WTC11 (cell line): ENCODE data around the gene CISTR. TPM values are rescaled to one million over a fixed set of nuclear protein-coding genes. Genes with fewer than 3 reads are reported as not detected.

Experiments used
- ATAC-seq: fragments of 200-7000 bp; cut with Tn5 transposase; 2 replicates; pipeline ENCODE4 v1.10.0; 2021; ENCODE audit warnings: mild to moderate bottlenecking, moderate library complexity
- CTCF ChIA-PET: fragments of 300-600 bp; sonication (Branson Sonifier 250); formaldehyde crosslinking; loops from one replicate; lab custom pipeline; 2021; ENCODE audit warnings: antibody characterized with exemption; lab: Charles Lee
- POLR2A ChIA-PET: fragments of 350-600 bp; sonication (Branson Sonifier 250); formaldehyde crosslinking; loops from one replicate; lab custom pipeline; 2021; ENCODE audit warnings: antibody characterized with exemption; lab: Charles Lee
- DNase-seq: peaks from one replicate; pipeline ENCODE4 v3.0.0; 2021; ENCODE audit warnings: low spot score
- H3K27ac Mint-ChIP-seq: 2 replicates; pipeline ENCODE4 v1.8.0; 2021; ENCODE audit warnings: mixed read lengths
- H3K27me3 Mint-ChIP-seq: 2 replicates; pipeline ENCODE4 v1.8.0; 2021; ENCODE audit warnings: low read depth, mild to moderate bottlenecking, moderate library complexity, mixed read lengths
- H3K36me3 Mint-ChIP-seq: 2 replicates; pipeline ENCODE4 v1.8.0; 2021; ENCODE audit warnings: mixed read lengths
- H3K4me1 Mint-ChIP-seq: 2 replicates; pipeline ENCODE4 v1.8.0; 2022; ENCODE audit warnings: mixed read lengths
- H3K4me3 Mint-ChIP-seq: 2 replicates; pipeline ENCODE4 v1.8.0; 2021; ENCODE audit warnings: mild to moderate bottlenecking, moderate library complexity, mixed read lengths
- H3K9me3 Mint-ChIP-seq: 2 replicates; pipeline ENCODE4 v1.8.0; 2021; ENCODE audit warnings: mixed read lengths
- ATF1 ChIP-seq: sonication (generic); formaldehyde crosslinking; IDR thresholded peaks from 2 replicates; pipeline ENCODE4 v1.8.1; 2023; ENCODE audit warnings: mild to moderate bottlenecking, moderate library complexity, missing genetic modification reagents
- ATF6 ChIP-seq: sonication (generic); formaldehyde crosslinking; IDR thresholded peaks from 2 replicates; pipeline ENCODE4 v1.8.1; 2023; ENCODE audit warnings: mild to moderate bottlenecking, missing genetic modification reagents
- CBFB ChIP-seq: sonication (generic); formaldehyde crosslinking; IDR thresholded peaks from 2 replicates; pipeline ENCODE4 v1.8.1; 2022; ENCODE audit warnings: mild to moderate bottlenecking, low read depth, missing genetic modification reagents
- CREB1 ChIP-seq: sonication (generic); formaldehyde crosslinking; IDR thresholded peaks from 2 replicates; pipeline ENCODE4 v1.8.0; 2023; ENCODE audit warnings: mild to moderate bottlenecking, missing genetic modification reagents
- E2F5 ChIP-seq: sonication (generic); formaldehyde crosslinking; IDR thresholded peaks from 2 replicates; pipeline ENCODE4 v1.8.1; 2022; ENCODE audit warnings: mild to moderate bottlenecking, moderate library complexity, missing genetic modification reagents
- ELF4 ChIP-seq: sonication (generic); formaldehyde crosslinking; IDR thresholded peaks from 2 replicates; pipeline ENCODE4 v1.8.1; 2022; ENCODE audit warnings: low read depth, mild to moderate bottlenecking, moderate library complexity, missing genetic modification reagents
- EMX1 ChIP-seq: fragments of 250-450 bp; sonication (Bioruptor Pico); IDR thresholded peaks from 2 replicates; pipeline ENCODE4 v1.8.0; 2021; ENCODE audit warnings: mild to moderate bottlenecking
- KAT7 ChIP-seq: sonication (generic); formaldehyde crosslinking; IDR thresholded peaks from 2 replicates; pipeline ENCODE4 v1.8.1; 2023; ENCODE audit warnings: missing genetic modification reagents, mild to moderate bottlenecking, borderline replicate concordance
- MAX ChIP-seq: sonication (generic); formaldehyde crosslinking; IDR thresholded peaks from 2 replicates; pipeline ENCODE4 v1.8.0; 2022; ENCODE audit warnings: mild to moderate bottlenecking, missing genetic modification reagents
- NFYB ChIP-seq: sonication (generic); formaldehyde crosslinking; conservative IDR thresholded peaks from 2 replicates; pipeline ENCODE4 v1.8.0; 2022; ENCODE audit warnings: low read depth, missing genetic modification reagents
- NR2C2 ChIP-seq: sonication (generic); formaldehyde crosslinking; IDR thresholded peaks from 2 replicates; pipeline ENCODE4 v1.8.0; 2022; ENCODE audit warnings: mild to moderate bottlenecking, missing genetic modification reagents
- PRRX2 ChIP-seq: fragments of 250-450 bp; sonication (Bioruptor Pico); IDR thresholded peaks from 2 replicates; pipeline ENCODE4 v1.8.0; 2021; ENCODE audit warnings: mild to moderate bottlenecking
- RORB ChIP-seq: fragments of 250-450 bp; sonication (Bioruptor Pico); IDR thresholded peaks from 2 replicates; pipeline ENCODE4 v1.9.0; 2021; ENCODE audit warnings: mild to moderate bottlenecking
- ZNF121 ChIP-seq: sonication (generic); formaldehyde crosslinking; IDR thresholded peaks from 2 replicates; pipeline ENCODE4 v1.8.0; 2023; ENCODE audit warnings: missing genetic modification reagents
- ZNF416 ChIP-seq: fragments of 250-450 bp; sonication (Bioruptor Pico); IDR thresholded peaks from 2 replicates; pipeline ENCODE4 v1.9.0; 2021; ENCODE audit warnings: mild to moderate bottlenecking, inconsistent platforms
- total RNA-seq: library from RNA; stranded (reverse); gene quantifications from 3 replicates; pipeline ENCODE4 v1.2.3, GENCODE V29; 2021
- TF ChIP-seq, protein P1 (sequence below): fragments of 250-450 bp; sonication (Bioruptor Pico); IDR thresholded peaks from 2 replicates; pipeline ENCODE4 v1.9.0; 2021; ENCODE audit warnings: mild to moderate bottlenecking, borderline replicate concordance
- TF ChIP-seq, protein P2 (sequence below): sonication (generic); formaldehyde crosslinking; conservative IDR thresholded peaks from 2 replicates; pipeline ENCODE4 v1.8.1; 2022; ENCODE audit warnings: mild to moderate bottlenecking, missing genetic modification reagents

Gene CISTR
- total RNA-seq, 1 experiment from 2014 or later = 0.81 TPM

- TF ChIP-seq RORB (CRISPR knock-in tag) = no peak
- no peak for TF ChIP-seq PRRX2 (CRISPR knock-in tag)
- TF ChIP-seq, protein P1, sequence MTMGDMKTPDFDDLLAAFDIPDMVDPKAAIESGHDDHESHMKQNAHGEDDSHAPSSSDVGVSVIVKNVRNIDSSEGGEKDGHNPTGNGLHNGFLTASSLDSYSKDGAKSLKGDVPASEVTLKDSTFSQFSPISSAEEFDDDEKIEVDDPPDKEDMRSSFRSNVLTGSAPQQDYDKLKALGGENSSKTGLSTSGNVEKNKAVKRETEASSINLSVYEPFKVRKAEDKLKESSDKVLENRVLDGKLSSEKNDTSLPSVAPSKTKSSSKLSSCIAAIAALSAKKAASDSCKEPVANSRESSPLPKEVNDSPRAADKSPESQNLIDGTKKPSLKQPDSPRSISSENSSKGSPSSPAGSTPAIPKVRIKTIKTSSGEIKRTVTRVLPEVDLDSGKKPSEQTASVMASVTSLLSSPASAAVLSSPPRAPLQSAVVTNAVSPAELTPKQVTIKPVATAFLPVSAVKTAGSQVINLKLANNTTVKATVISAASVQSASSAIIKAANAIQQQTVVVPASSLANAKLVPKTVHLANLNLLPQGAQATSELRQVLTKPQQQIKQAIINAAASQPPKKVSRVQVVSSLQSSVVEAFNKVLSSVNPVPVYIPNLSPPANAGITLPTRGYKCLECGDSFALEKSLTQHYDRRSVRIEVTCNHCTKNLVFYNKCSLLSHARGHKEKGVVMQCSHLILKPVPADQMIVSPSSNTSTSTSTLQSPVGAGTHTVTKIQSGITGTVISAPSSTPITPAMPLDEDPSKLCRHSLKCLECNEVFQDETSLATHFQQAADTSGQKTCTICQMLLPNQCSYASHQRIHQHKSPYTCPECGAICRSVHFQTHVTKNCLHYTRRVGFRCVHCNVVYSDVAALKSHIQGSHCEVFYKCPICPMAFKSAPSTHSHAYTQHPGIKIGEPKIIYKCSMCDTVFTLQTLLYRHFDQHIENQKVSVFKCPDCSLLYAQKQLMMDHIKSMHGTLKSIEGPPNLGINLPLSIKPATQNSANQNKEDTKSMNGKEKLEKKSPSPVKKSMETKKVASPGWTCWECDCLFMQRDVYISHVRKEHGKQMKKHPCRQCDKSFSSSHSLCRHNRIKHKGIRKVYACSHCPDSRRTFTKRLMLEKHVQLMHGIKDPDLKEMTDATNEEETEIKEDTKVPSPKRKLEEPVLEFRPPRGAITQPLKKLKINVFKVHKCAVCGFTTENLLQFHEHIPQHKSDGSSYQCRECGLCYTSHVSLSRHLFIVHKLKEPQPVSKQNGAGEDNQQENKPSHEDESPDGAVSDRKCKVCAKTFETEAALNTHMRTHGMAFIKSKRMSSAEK (CRISPR knock-in tag) = no peak
These were observed 51.2 kb downstream of the CISTR start (continued) for GRCh38 chr12:53700567-53700966.

DNA sequence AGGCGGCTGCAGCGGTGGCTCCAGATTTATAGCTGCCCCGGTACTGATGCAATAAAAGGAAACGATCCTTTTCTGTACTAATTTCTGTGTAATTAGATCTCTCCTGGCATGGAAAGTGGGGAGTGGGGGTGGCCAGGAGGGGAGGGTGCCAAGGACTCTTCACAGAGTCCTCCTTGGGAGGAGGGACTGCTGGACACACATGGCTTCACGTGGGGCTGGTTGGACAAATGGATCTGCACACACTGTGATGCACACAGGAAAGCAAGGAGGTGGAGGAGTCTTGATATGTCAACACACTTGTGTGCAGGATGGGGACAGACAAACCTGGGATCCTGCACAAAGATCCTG lies 52.1 kb downstream of the CISTR start:
- Mint-ChIP-seq H3K27me3 (peaks cover 65% of the 10 kb centered on the region), H3K4me3 (no peak overlapping the region), H3K9me3 (no peaks in the 10 kb centered on the region), H3K4me1 (peaks cover 31% of the 10 kb centered on the region), H3K36me3 (no peaks in the 10 kb centered on the region), H3K27ac (no peak overlapping the region)
- ChIA-PET CTCF (interaction anchor here (1.2 to 8.4 kb wide), 6 partner anchors 23 to 156 kb away, joined by 3 to 232 read pairs (median 6); partner anchors contain the start of genes ATP5MC2 and CISTR), POLR2A (interaction anchor here (0.7 kb wide), 1 partner anchor 39 kb away, joined by 3 read pairs; no protein-coding TSS in a partner anchor)
- ATAC-seq (no peak), DNase-seq (no peak)
- no peak for TF ChIP-seq EMX1 (CRISPR knock-in tag)
- no peak for TF ChIP-seq CREB1 (CRISPR knock-in tag)
- no peak for TF ChIP-seq ATF6 (CRISPR knock-in tag)
- TF ChIP-seq CBFB (CRISPR knock-in tag) = no peak
- TF ChIP-seq, protein P2, sequence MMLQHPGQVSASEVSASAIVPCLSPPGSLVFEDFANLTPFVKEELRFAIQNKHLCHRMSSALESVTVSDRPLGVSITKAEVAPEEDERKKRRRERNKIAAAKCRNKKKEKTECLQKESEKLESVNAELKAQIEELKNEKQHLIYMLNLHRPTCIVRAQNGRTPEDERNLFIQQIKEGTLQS (CRISPR knock-in tag) = no peak
- no peak for TF ChIP-seq ZNF121
- TF ChIP-seq RORB (CRISPR knock-in tag) = no peak
- no peak for TF ChIP-seq ZNF416 (CRISPR knock-in tag)
- TF ChIP-seq ELF4 (CRISPR knock-in tag) = no peak
- TF ChIP-seq NR2C2 (CRISPR knock-in tag) = no peak
- no peak for TF ChIP-seq MAX
- TF ChIP-seq E2F5 (CRISPR knock-in tag) = no peak
- no peak for TF ChIP-seq KAT7 (CRISPR knock-in tag)
- TF ChIP-seq ATF1 (CRISPR knock-in tag) = no peak
- TF ChIP-seq NFYB (CRISPR knock-in tag) = no peak
